Uterus (tissue), 4 donors: ENCODE data around the gene LDHD. TPM values are rescaled to one million over a fixed set of nuclear protein-coding genes. Genes with fewer than 3 reads are reported as not detected.
"Not testable (repeated sequence)": the region's sequence is repeated elsewhere in the genome, so short reads cannot be mapped to it uniquely, and the experiment has no call there.

Experiments
- DNase-seq, 2 donors: peaks; one replicate each; pipeline ENCODE4 v3.0.0-alpha.2; 2019 to 2020
- H3K27ac ChIP-seq, 2 donors: fragments of 200-600 bp; sonication (generic); 1 replicate in 1 of 2; 2 replicates in 1 of 2; pipeline ENCODE4 v1.5.1; 2016 to 2018
- H3K27me3 ChIP-seq, 2 donors: fragments of 200-600 bp; sonication (generic); one replicate each; pipeline ENCODE4 v1.5.1; 2018 to 2019; ENCODE audit warnings: control low read depth in 1 of 2
- H3K36me3 ChIP-seq, 2 donors: fragments of 200-600 bp; sonication (generic); one replicate each; pipeline ENCODE4 v1.5.1; 2019; ENCODE audit warnings: control low read depth in 1 of 2
- H3K4me1 ChIP-seq, 2 donors: fragments of 200-600 bp; sonication (generic); one replicate each; pipeline ENCODE4 v1.5.1; 2018 to 2019; ENCODE audit warnings: control low read depth in 1 of 2
- H3K4me3 ChIP-seq, 2 donors: fragments of 200-600 bp; sonication (generic); 1 replicate in 1 of 2; 2 replicates in 1 of 2; pipeline ENCODE4 v1.5.1; 2018 to 2019; ENCODE audit warnings: mild to moderate bottlenecking in 1 of 2
- H3K9me3 ChIP-seq, 2 donors: fragments of 200-600 bp; sonication (generic); one replicate each; pipeline ENCODE4 v1.5.1; 2019; ENCODE audit warnings: control low read depth in 1 of 2
- CTCF ChIP-seq, 4 experiments: fragments of 200-600 bp in 2 of 4; fragments of 450-650 bp in 2 of 4; sonication (generic) in 2 of 4; IDR thresholded peaks; one replicate each; pipeline ENCODE4 v1.5.1; 2016 to 2019; ENCODE audit warnings: antibody characterized with exemption in 4 of 4, mild to moderate bottlenecking in 2 of 4, moderate library complexity in 1 of 4
- POLR2A ChIP-seq, 2 donors: fragments of 450-650 bp; IDR thresholded peaks; one replicate each; pipeline ENCODE4 v1.6.1; 2016; ENCODE audit warnings: antibody characterized with exemption in 2 of 2, mild to moderate bottlenecking in 1 of 2, moderate library complexity in 1 of 2
- intact Hi-C: fragments of 100-400 bp; cut with DNase I; formaldehyde crosslinking; loops from one replicate; pipeline ENCODE4 v1.15.1; 2023; ENCODE audit warnings: low total_unique reads
- total RNA-seq, 4 donors: library from RNA; depleted of rRNA in 3 of 4; stranded (reverse); fragments of >200 nt in 3 of 4; gene quantifications; one replicate each; pipeline versions ENCODE4 v1.1.0 to v1.2.4, GENCODE V29; 2014 to 2023
- donor health status: DM: yes; HTN: yes; CAD: no.

The LDHD gene
- total RNA-seq, 4 donors from 2014 or later, result 1.3 to 5.7 (median 3.3) TPM

DNA sequence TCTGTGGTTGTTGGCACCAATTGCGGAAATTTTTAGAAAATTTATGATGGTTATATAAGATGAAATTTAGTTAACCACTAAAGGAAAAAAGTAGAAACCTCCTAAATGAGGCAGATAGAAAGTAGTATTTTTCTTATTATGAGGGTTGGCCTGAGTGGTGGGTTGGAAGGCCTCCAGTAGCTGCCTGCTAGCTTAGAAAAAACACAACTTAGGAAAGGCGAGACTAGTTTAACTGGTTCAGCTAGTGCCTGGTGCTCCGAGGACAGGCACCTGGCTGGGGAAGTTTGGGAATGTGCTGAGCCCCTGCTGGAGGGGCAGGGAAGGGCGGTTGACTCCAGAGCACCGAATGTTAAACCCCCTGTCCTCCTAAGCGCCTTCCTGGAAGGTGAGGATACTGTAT is 19.9 kb downstream of the LDHD start:
- H3K27me3 ChIP-seq, result no peaks in the 10 kb centered on the region
- peak overlapping the region; percentile 25 to 48 for H3K27ac ChIP-seq
- no peak overlapping the region for H3K4me3 ChIP-seq
- TF ChIP-seq CTCF (IDR thresholded peaks at IDR 0.05) (no peak), POLR2A (IDR thresholded peaks at IDR 0.05) (no peak)
- H3K4me1 ChIP-seq, result peaks cover 0 to 13% of the 10 kb centered on the region in 2 donors
- H3K9me3 ChIP-seq, result no peaks in the 10 kb centered on the region
- H3K36me3 ChIP-seq, result no peaks in the 10 kb centered on the region
- DNase-seq, result peak in 1 of 2 donors; percentile 43
- intact Hi-C loops, result no loop called here

GRCh38 chr16:75095204-75095621 is 21.4 kb downstream of the LDHD start:
- Histone ChIP-seq H3K4me3 (no peak overlapping the region), H3K36me3 (no peaks in the 10 kb centered on the region), H3K27ac (no peak overlapping the region), H3K27me3 (no peaks in the 10 kb centered on the region), H3K4me1 (peaks cover 0 to 13% of the 10 kb centered on the region in 2 donors), H3K9me3 (no peaks in the 10 kb centered on the region)
- DNase-seq, result no peak
- intact Hi-C loops, result no loop called here
- TF ChIP-seq POLR2A (IDR thresholded peaks at IDR 0.05) (no peak), CTCF (IDR thresholded peaks at IDR 0.05) (no peak)

DNA sequence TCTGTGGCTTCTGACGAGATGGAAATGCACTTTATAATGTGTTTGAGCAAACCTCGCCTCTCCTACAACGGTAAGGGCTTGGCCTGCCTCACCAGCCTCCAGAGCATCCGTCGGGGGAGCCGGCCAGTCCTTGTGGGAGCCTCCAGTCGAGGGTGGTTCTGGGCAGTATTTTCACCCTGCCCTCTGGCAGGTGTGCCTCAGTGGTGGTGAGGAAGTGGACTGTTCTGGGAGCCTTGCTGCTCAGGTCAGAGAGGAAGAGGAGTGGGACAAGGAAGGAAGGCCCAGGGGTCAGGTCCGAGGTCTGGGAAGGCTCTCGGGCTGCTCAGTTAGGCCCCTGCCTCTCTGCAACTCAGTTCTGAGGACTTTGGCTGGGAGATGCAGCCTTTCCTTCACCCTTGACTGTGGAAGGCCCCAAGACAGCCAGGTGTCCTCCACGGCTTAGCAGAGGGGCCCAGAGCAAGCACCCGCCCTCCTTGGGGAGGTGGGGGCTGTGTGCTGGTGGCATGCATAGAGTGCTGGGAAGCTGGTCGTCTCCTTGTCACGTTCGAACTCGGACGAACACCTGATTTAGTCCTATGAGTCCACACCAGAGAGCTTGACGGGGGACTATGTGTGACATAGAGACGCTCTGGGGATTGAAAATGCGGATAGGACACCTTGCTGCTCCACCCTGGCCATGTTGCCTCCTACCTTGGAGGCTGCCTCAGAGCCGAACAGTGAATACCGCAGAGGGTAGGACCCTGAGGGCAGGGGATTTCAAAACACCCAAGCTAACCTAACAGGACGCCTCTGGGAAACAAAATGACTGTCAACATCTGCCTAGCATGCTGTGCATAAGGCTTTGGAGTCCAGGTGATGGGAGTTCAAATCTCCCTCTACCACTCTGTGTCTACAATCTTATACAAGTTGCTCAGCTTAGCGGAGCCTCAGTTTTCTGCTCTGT is 22.7 kb downstream of the LDHD start:
- no peaks in the 10 kb centered on the region for H3K36me3 ChIP-seq
- DNase-seq, result no peak
- no peak overlapping the region for H3K27ac ChIP-seq
- peaks cover 0 to 12% of the 10 kb centered on the region in 2 donors for H3K4me1 ChIP-seq
- intact Hi-C loops, result no loop called here
- no peak for TF ChIP-seq CTCF (IDR thresholded peaks at IDR 0.05)
- no peak for TF ChIP-seq POLR2A (IDR thresholded peaks at IDR 0.05)
- no peak overlapping the region for H3K4me3 ChIP-seq
- no peaks in the 10 kb centered on the region for H3K27me3 ChIP-seq
- H3K9me3 ChIP-seq, result no peaks in the 10 kb centered on the region

DNA sequence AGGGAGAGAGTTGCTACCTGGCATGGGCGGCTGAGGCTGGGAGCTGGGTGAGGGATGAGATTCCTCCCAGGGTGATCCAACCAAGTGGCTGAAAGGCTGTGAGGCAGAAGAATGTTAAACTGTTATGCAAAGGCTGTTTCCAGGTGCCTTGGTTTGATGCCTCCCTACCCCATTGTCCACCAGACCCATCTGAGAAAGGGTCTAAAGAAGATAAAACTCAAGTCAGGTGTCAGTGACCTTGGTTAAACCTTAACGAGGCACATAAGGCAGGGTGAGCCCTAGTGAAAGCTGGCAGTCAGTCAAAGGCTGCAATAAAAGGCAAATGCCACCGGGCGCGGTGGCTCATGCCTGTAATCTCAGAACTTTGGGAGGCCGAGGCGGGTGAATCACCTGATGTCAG is 23.8 kb downstream of the LDHD start:
- Histone ChIP-seq H3K9me3 (no peaks in the 10 kb centered on the region), H3K4me1 (peaks cover 0 to 9% of the 10 kb centered on the region in 2 donors), H3K36me3 (no peaks in the 10 kb centered on the region), H3K4me3 (no peak overlapping the region), H3K27ac (no peak overlapping the region), H3K27me3 (no peaks in the 10 kb centered on the region)
- TF ChIP-seq POLR2A (IDR thresholded peaks at IDR 0.05), result no peak
- no peak for TF ChIP-seq CTCF (IDR thresholded peaks at IDR 0.05)
- no peak for DNase-seq
- intact Hi-C loops, result no loop called here

GRCh38 chr16:75091619-75092018 is 25.0 kb downstream of the LDHD start:
- H3K9me3 ChIP-seq, intact Hi-C loops, H3K4me3 ChIP-seq, H3K27ac ChIP-seq, H3K27me3 ChIP-seq, H3K36me3 ChIP-seq, DNase-seq: not testable (repeated sequence)
- peaks cover 0 to 14% of the 10 kb centered on the region in 2 donors for H3K4me1 ChIP-seq

DNA sequence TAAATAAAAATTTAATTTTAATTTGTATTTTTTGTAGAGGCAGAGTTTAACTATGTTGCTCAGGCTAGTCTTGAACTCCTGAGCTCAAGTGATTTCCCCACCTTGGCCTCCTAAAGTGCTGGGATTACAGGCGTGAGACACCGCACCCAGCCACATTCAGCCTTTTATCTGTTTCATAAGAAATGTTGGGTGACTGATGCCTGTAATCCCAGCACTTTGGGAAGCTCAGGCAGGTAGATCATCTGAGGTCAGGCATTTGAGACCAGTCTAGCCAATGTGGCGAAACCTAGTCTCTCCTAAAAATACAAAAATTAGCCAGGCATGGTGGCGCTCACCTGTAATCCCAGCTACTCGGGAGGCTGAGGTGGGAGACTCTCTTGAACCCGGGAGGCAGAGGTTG is 25.7 kb downstream of the LDHD start:
- H3K27me3 ChIP-seq, DNase-seq, intact Hi-C loops, H3K27ac ChIP-seq, H3K9me3 ChIP-seq, H3K4me3 ChIP-seq, H3K36me3 ChIP-seq: not testable (repeated sequence)
- peaks cover 0 to 17% of the 10 kb centered on the region in 2 donors for H3K4me1 ChIP-seq
